ENCODE measurements around the gene ZNF609.

GRCh38 chr15:64412216-64412615 is 48.2 kb upstream of the ZNF609 start:
- TF ChIP-seq CTCF (IDR thresholded peaks at IDR 0.05) (no peak), POLR2A (IDR thresholded peaks at IDR 0.05) (no peak)
